Measurements from ENCODE around the gene YPEL2. TPM values are rescaled to one million over a fixed set of nuclear protein-coding genes. Genes with fewer than 3 reads are reported as not detected.

Gene YPEL2
- total RNA-seq, 2 donors from 2014 or later: 22.8 to 27.7 TPM

DNA sequence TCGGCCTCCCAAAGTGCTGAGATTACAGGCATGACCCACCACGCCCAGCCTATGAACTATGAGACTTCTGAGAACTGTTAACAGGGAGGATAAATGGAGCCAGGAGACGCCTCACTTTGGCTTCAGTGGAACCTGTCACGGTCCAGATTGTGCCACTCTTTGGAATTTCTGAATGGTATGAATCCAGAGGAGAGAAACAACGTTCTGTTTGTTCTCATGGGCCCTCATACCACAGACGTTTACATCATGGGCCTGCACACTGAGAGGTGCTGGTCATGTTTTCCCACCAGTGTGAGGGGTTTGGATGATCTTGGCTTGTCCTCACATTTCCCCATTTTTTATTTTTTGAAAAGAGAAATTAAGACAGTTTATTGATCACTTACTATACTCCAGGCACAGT lies 90.3 kb downstream of the YPEL2 start:
- H3K27ac Mint-ChIP-seq: no peak overlapping the region
- no peak overlapping the region for H3K4me3 Mint-ChIP-seq
- WGBS, 2 experiments (ENCODE audit: insufficient coverage in 1 of 2, insufficient read length in 1 of 2): 91 to 100% methylated on average over 4 to 6 of the region's 6 CpGs

DNA sequence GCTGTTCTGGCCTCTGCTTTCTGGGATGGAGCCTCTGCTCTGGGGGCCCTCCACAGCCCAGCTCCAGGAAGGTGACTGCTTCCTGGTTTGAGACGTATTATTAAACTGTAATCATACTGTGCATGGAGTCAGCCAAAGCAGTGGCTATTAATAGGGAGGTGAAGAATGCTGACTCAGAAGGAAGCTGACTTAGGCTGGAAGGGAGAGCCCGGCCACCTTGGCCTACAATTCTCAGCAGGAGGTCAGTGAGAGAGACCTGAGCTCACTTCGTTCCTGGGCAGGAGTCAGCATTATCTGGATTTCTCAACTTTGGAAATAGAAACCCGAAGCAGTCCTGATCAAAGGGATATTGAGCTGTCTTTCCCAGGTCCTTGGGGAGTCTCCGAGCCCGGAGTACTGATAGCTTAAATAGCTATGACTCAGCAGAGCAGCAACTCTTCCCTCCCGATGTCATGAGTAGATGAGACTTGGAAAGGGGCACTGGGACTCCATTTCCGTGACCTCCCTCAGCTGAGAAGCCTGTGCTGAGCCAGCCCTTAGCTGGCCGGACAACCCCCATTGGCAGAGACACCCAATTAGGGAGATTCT lies 91.8 kb downstream of the YPEL2 start:
- peaks cover 5% of the 10 kb centered on the region for H3K27me3 Mint-ChIP-seq (ENCODE audit: insufficient read depth)
- H3K4me3 Mint-ChIP-seq: no peak overlapping the region
- no peaks in the 10 kb centered on the region for H3K9me3 Mint-ChIP-seq
- Histone ChIP-seq H3K36me3 (ENCODE audit: control insufficient read depth, insufficient read depth, low read length) (no peaks in the 10 kb centered on the region), H3K4me1 (ENCODE audit: control insufficient read depth, insufficient read depth, low read length) (peaks cover 40% of the 10 kb centered on the region), H3K9ac (ENCODE audit: extremely low read depth, low read length, poor library complexity, severe bottlenecking) (no peak overlapping the region), H3K27ac (ENCODE audit: low read depth, low read length) (no peak overlapping the region), H3K9me3 (ENCODE audit: control insufficient read depth, low read length) (peaks cover under 1% of the 10 kb centered on the region), H3K4me3 (ENCODE audit: low read length) (no peak overlapping the region), H3K27me3 (ENCODE audit: control insufficient read depth, insufficient read depth, low read length, poor library complexity, severe bottlenecking) (no peaks in the 10 kb centered on the region)
- H3K36me3 Mint-ChIP-seq (ENCODE audit: low read depth): no peaks in the 10 kb centered on the region
- DNase-seq: peak; percentile 80
- WGBS, 2 experiments (ENCODE audit: insufficient coverage in 1 of 2, insufficient read length in 1 of 2): 75% methylated on average over 9 of the region's 9 CpGs
- TF ChIP-seq, protein P1, sequence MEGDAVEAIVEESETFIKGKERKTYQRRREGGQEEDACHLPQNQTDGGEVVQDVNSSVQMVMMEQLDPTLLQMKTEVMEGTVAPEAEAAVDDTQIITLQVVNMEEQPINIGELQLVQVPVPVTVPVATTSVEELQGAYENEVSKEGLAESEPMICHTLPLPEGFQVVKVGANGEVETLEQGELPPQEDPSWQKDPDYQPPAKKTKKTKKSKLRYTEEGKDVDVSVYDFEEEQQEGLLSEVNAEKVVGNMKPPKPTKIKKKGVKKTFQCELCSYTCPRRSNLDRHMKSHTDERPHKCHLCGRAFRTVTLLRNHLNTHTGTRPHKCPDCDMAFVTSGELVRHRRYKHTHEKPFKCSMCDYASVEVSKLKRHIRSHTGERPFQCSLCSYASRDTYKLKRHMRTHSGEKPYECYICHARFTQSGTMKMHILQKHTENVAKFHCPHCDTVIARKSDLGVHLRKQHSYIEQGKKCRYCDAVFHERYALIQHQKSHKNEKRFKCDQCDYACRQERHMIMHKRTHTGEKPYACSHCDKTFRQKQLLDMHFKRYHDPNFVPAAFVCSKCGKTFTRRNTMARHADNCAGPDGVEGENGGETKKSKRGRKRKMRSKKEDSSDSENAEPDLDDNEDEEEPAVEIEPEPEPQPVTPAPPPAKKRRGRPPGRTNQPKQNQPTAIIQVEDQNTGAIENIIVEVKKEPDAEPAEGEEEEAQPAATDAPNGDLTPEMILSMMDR (conservative IDR thresholded peaks at IDR 0.05): no peak
- H3K27ac Mint-ChIP-seq: peak overlapping the region; percentile 78
- H3K4me1 Mint-ChIP-seq: peaks cover 59% of the 10 kb centered on the region

More for the DNA sequence above, 90.3 kb downstream of the YPEL2 start:
- Mint-ChIP-seq H3K27me3 (ENCODE audit: insufficient read depth) (peaks cover 7% of the 10 kb centered on the region), H3K36me3 (ENCODE audit: low read depth) (peaks cover 6% of the 10 kb centered on the region), H3K4me1 (peaks cover 52% of the 10 kb centered on the region), H3K9me3 (peaks cover 10% of the 10 kb centered on the region)
- Histone ChIP-seq H3K27ac (ENCODE audit: low read depth, low read length) (no peak overlapping the region), H3K4me1 (ENCODE audit: control insufficient read depth, insufficient read depth, low read length) (peaks cover 40% of the 10 kb centered on the region), H3K9me3 (ENCODE audit: control insufficient read depth, low read length) (peaks cover 16% of the 10 kb centered on the region), H3K9ac (ENCODE audit: extremely low read depth, low read length, poor library complexity, severe bottlenecking) (no peak overlapping the region), H3K36me3 (ENCODE audit: control insufficient read depth, insufficient read depth, low read length) (peaks cover 2% of the 10 kb centered on the region), H3K4me3 (ENCODE audit: low read length) (no peak overlapping the region), H3K27me3 (ENCODE audit: control insufficient read depth, insufficient read depth, low read length, poor library complexity, severe bottlenecking) (no peaks in the 10 kb centered on the region)
- DNase-seq: no peak
- TF ChIP-seq, protein P1 (conservative IDR thresholded peaks at IDR 0.05): no peak

DNA sequence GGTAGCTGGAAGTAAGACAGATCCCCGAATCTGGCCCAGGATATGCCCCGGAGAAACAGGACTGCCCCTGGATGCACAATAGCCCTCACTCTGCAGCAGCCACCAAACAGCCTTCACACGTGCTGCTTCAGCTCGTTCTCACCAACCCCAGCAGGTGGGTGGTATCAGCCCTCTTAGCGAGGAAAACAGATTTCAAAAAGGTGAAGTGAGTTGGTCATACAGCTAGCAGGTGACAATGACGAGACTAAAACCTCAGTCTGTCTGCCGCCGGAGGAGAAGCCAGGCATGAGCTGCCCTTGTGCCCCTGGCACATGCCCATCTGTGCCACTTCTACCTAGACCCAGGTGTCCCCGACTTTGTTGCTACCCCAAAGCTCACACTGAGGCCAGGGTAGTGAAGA lies 92.4 kb downstream of the YPEL2 start:
- H3K4me1 Mint-ChIP-seq: peaks cover 56% of the 10 kb centered on the region
- no peak overlapping the region for H3K27ac ChIP-seq (ENCODE audit: low read depth, low read length)

More for the DNA sequence above, 92.4 kb downstream of the YPEL2 start:
- TF ChIP-seq, protein P1 (conservative IDR thresholded peaks at IDR 0.05): no peak
- peak overlapping the region; percentile 78 for H3K27ac Mint-ChIP-seq
- no peaks in the 10 kb centered on the region for H3K9me3 ChIP-seq (ENCODE audit: control insufficient read depth, low read length)
- peaks cover 40% of the 10 kb centered on the region for H3K4me1 ChIP-seq (ENCODE audit: control insufficient read depth, insufficient read depth, low read length)
- peaks cover 7% of the 10 kb centered on the region for H3K27me3 Mint-ChIP-seq (ENCODE audit: insufficient read depth)
- H3K9me3 Mint-ChIP-seq: no peaks in the 10 kb centered on the region
- no peaks in the 10 kb centered on the region for H3K36me3 ChIP-seq (ENCODE audit: control insufficient read depth, insufficient read depth, low read length)
- 68 to 69% methylated on average over 5 to 9 of the region's 9 CpGs for WGBS, 2 experiments (ENCODE audit: insufficient coverage in 1 of 2, insufficient read length in 1 of 2)
- no peaks in the 10 kb centered on the region for H3K36me3 Mint-ChIP-seq (ENCODE audit: low read depth)
- H3K9ac ChIP-seq (ENCODE audit: extremely low read depth, low read length, poor library complexity, severe bottlenecking): no peak overlapping the region
- H3K4me3 ChIP-seq (ENCODE audit: low read length): no peak overlapping the region
- no peaks in the 10 kb centered on the region for H3K27me3 ChIP-seq (ENCODE audit: control insufficient read depth, insufficient read depth, low read length, poor library complexity, severe bottlenecking)
- no peak overlapping the region for H3K4me3 Mint-ChIP-seq
- peak; percentile 90 for DNase-seq
